ENCODE data around the gene MEA1. TPM values are rescaled to one million over a fixed set of nuclear protein-coding genes. Genes with fewer than 3 reads are reported as not detected.

The MEA1 gene
- total RNA-seq, 1 experiment from 2014 or later = 131 TPM

GRCh38 chr6:42966571-42966970, 47.2 kb downstream of the MEA1 start:
- H3K36me3 ChIP-seq (ENCODE audit: low read depth, low read length) = no peaks in the 10 kb centered on the region; the same call in 1 of the 2 replicates
- ChIA-PET CTCF (no interaction called here), POLR2A (ENCODE audit: unreplicated experiment) (no interaction called here)
- no peaks in the 10 kb centered on the region for H3K9me2 ChIP-seq (replicated peaks; ENCODE audit: low read length)
- H3K27me3 ChIP-seq (ENCODE audit: low read length) = no peaks in the 10 kb centered on the region
- H3K79me2 ChIP-seq (ENCODE audit: low read length) = no peaks in the 10 kb centered on the region
- no peaks in the 10 kb centered on the region for H3F3A ChIP-seq (ENCODE audit: low read length, unreplicated experiment)
- no peak overlapping the region for H3K4me3 ChIP-seq (ENCODE audit: low read length)
- H3K4me1 ChIP-seq (ENCODE audit: insufficient read depth, low read length) = peaks cover 7% of the 10 kb centered on the region; the same call in 1 of the 2 replicates
- TF ChIP-seq, protein P1, sequence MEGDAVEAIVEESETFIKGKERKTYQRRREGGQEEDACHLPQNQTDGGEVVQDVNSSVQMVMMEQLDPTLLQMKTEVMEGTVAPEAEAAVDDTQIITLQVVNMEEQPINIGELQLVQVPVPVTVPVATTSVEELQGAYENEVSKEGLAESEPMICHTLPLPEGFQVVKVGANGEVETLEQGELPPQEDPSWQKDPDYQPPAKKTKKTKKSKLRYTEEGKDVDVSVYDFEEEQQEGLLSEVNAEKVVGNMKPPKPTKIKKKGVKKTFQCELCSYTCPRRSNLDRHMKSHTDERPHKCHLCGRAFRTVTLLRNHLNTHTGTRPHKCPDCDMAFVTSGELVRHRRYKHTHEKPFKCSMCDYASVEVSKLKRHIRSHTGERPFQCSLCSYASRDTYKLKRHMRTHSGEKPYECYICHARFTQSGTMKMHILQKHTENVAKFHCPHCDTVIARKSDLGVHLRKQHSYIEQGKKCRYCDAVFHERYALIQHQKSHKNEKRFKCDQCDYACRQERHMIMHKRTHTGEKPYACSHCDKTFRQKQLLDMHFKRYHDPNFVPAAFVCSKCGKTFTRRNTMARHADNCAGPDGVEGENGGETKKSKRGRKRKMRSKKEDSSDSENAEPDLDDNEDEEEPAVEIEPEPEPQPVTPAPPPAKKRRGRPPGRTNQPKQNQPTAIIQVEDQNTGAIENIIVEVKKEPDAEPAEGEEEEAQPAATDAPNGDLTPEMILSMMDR (conservative IDR thresholded peaks at IDR 0.05; ENCODE audit: low read depth, low read length) = no peak
- TF ChIP-seq EZH2 (IDR thresholded peaks at IDR 0.05; ENCODE audit: low read length, unreplicated experiment) = no peak
- TF ChIP-seq EZH2phosphoT487 (IDR thresholded peaks at IDR 0.05; ENCODE audit: borderline replicate concordance, low read length) = no peak
- H3K27ac ChIP-seq (ENCODE audit: low read length) = no peak overlapping the region
- H2AFZ ChIP-seq (ENCODE audit: low read length) = no peak overlapping the region
- DNase-seq (no peak), ATAC-seq (no peak)
- H3K4me2 ChIP-seq (ENCODE audit: low read length) = no peak overlapping the region
- H3K9ac ChIP-seq (ENCODE audit: low read length) = no peak overlapping the region
- H3K9me3 ChIP-seq (ENCODE audit: low read length) = no peaks in the 10 kb centered on the region
- intact Hi-C loops (cut with micrococcal nuclease) = no loop called here
- BruUV-seq (replicated peaks) = no TSS peak
- H4K20me1 ChIP-seq (ENCODE audit: low read length) = no peaks in the 10 kb centered on the region

- H3F3A ChIP-seq (ENCODE audit: low read length, unreplicated experiment) = no peaks in the 10 kb centered on the region
- DNase-seq (peak; percentile 50), ATAC-seq (peak; percentile 9; the same call in 1 of the 2 replicates)
- H3K9me3 ChIP-seq (ENCODE audit: low read length) = no peaks in the 10 kb centered on the region
- intact Hi-C loops (cut with micrococcal nuclease) = no loop called here
- H3K9me2 ChIP-seq (replicated peaks; ENCODE audit: low read length) = no peaks in the 10 kb centered on the region
- no peaks in the 10 kb centered on the region for H3K27me3 ChIP-seq (ENCODE audit: low read length)
- TSS peak; percentile 8 for BruUV-seq (replicated peaks)
- H3K9ac ChIP-seq (ENCODE audit: low read length) = no peak overlapping the region
- H2AFZ ChIP-seq (ENCODE audit: low read length) = no peak overlapping the region
- CTCF ChIA-PET = no interaction called here
- H3K79me2 ChIP-seq (ENCODE audit: low read length) = no peaks in the 10 kb centered on the region
- peaks cover 15% of the 10 kb centered on the region; the same call in 1 of the 2 replicates for H3K4me1 ChIP-seq (ENCODE audit: insufficient read depth, low read length)
- no peak overlapping the region for H3K4me3 ChIP-seq (ENCODE audit: low read length)
- H4K20me1 ChIP-seq (ENCODE audit: low read length) = no peaks in the 10 kb centered on the region
- no peak overlapping the region for H3K4me2 ChIP-seq (ENCODE audit: low read length)
- POLR2A ChIA-PET (ENCODE audit: unreplicated experiment) = no interaction called here
- H3K27ac ChIP-seq (ENCODE audit: low read length) = no peak overlapping the region
- H3K36me3 ChIP-seq (ENCODE audit: low read depth, low read length) = no peaks in the 10 kb centered on the region; the same call in 1 of the 2 replicates
- TF ChIP-seq, protein P1 (conservative IDR thresholded peaks at IDR 0.05; ENCODE audit: low read depth, low read length) = peak; percentile 53
- TF ChIP-seq EZH2phosphoT487 (IDR thresholded peaks at IDR 0.05; ENCODE audit: borderline replicate concordance, low read length) = no peak
- no peak for TF ChIP-seq EZH2 (IDR thresholded peaks at IDR 0.05; ENCODE audit: low read length, unreplicated experiment)
Measured at GRCh38 chr6:42963855-42964605, 49.7 kb downstream of the MEA1 start.

DNA sequence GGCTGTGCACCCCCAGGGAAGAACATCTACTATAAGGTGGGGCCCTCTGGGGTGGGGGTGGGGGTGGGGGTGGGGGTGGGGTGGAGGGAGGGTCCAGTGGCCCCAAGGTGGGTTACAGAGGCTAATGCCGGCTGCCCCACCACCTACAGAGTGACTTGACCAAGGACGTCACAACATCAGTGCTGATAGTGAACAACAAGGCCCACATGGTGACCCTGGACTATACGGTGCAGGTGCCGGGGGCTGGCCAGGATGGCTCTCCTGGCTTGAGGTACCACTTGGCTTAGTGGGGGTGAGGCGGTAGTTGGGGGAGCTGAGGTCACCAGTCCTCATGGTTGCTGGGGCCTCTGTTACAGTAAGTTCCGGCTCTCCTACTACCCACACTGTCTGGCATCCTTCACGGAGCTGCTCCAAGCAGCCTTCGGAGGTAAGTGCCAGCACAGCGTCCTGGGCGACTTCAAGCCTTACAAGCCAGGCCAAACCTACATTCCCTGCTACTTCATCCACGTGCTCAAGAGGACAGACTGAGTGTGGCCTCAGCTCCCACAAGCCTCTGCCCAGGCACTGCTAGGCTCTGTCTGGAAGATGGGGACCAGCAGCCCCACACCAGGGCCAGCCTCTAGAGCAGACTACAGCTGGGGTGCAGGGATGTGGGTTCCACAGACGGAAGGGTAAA, 50.4 kb downstream of the MEA1 start:
- no peak overlapping the region for H3K4me2 ChIP-seq (ENCODE audit: low read length)
- CTCF ChIA-PET = no interaction called here
- H3K9me3 ChIP-seq (ENCODE audit: low read length) = no peaks in the 10 kb centered on the region
- DNase-seq = no peak
- peaks cover 15% of the 10 kb centered on the region; the same call in 1 of the 2 replicates for H3K4me1 ChIP-seq (ENCODE audit: insufficient read depth, low read length)
- H2AFZ ChIP-seq (ENCODE audit: low read length) = no peak overlapping the region
- no peaks in the 10 kb centered on the region for H3K79me2 ChIP-seq (ENCODE audit: low read length)
- no peak overlapping the region for H3K9ac ChIP-seq (ENCODE audit: low read length)
- intact Hi-C loops (cut with micrococcal nuclease) = no loop called here
- H3K9me2 ChIP-seq (replicated peaks; ENCODE audit: low read length) = no peaks in the 10 kb centered on the region
- no peak for ATAC-seq
- TF ChIP-seq EZH2phosphoT487 (IDR thresholded peaks at IDR 0.05; ENCODE audit: borderline replicate concordance, low read length) (no peak), EZH2 (IDR thresholded peaks at IDR 0.05; ENCODE audit: low read length, unreplicated experiment) (no peak)
- TF ChIP-seq, protein P1 (conservative IDR thresholded peaks at IDR 0.05; ENCODE audit: low read depth, low read length) = no peak
- no peak overlapping the region for H3K4me3 ChIP-seq (ENCODE audit: low read length)
- H3K27ac ChIP-seq (ENCODE audit: low read length) = no peak overlapping the region
- H3K27me3 ChIP-seq (ENCODE audit: low read length) = no peaks in the 10 kb centered on the region
- POLR2A ChIA-PET (ENCODE audit: unreplicated experiment) = no interaction called here
- no peaks in the 10 kb centered on the region for H4K20me1 ChIP-seq (ENCODE audit: low read length)
- no peaks in the 10 kb centered on the region for H3F3A ChIP-seq (ENCODE audit: low read length, unreplicated experiment)
- BruUV-seq (replicated peaks) = no TSS peak
- no peaks in the 10 kb centered on the region; the same call in 1 of the 2 replicates for H3K36me3 ChIP-seq (ENCODE audit: low read depth, low read length)

Data from PC-3 (cell line).